Raji (cell line): ENCODE results near the gene EFCAB8.

Experiments
- POLR2A ChIP-seq: IDR thresholded peaks from 2 replicates; pipeline ENCODE4 v1.6.1; 2011; ENCODE audit warnings: low read depth, low read length, control low read depth; ENCODE audit not compliant: insufficient read depth

The EFCAB8 gene

GRCh38 chr20:32965581-32966373 is 107.1 kb downstream of the EFCAB8 start:
- no peak for TF ChIP-seq POLR2A

- TF ChIP-seq POLR2A = no peak
Observed at GRCh38 chr20:32966382-32966781, 107.7 kb downstream of the EFCAB8 start.

- TF ChIP-seq POLR2A = no peak
Observed at GRCh38 chr20:32966881-32967781, 108.4 kb downstream of the EFCAB8 start.

- TF ChIP-seq POLR2A = no peak
Observed at GRCh38 chr20:32967961-32968457, 109.3 kb downstream of the EFCAB8 start.

DNA sequence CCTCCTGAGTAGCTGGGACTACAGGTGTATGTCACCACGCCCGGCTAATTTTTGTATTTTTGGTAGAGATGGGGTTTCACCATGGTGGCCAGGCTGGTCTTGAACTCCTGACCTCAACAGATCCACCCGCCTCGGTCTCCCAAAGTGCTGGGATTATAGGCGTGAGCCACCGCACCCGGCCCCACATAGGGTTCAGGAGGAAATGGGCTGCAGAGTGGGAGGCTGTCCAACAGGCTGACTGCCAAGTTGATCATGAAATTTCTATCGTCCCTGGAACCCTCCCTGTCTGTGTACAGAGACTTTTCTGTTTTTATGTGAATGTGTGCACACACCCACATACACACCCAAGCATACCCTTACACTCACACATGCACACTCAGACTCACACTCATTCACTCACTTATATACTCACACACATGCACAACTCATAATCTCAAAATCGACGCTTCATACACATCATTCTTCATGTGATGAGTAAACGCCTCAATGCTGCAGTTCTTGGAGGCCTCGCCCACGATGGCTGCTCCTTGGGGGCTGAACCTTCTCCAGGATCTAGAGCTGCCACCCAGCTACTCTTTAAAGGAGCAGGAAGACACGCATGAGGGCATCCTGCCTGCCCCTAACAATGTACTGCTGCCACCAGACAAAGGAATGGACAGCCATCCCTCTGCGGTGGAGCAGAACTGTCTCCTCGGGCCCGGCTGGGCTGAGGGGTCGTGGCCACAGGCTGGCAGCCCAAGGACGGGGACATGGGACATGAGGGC is 109.9 kb downstream of the EFCAB8 start:
- no peak for TF ChIP-seq POLR2A

- TF ChIP-seq POLR2A = no peak
Observed at GRCh38 chr20:32969356-32970114, 110.8 kb downstream of the EFCAB8 start.

DNA sequence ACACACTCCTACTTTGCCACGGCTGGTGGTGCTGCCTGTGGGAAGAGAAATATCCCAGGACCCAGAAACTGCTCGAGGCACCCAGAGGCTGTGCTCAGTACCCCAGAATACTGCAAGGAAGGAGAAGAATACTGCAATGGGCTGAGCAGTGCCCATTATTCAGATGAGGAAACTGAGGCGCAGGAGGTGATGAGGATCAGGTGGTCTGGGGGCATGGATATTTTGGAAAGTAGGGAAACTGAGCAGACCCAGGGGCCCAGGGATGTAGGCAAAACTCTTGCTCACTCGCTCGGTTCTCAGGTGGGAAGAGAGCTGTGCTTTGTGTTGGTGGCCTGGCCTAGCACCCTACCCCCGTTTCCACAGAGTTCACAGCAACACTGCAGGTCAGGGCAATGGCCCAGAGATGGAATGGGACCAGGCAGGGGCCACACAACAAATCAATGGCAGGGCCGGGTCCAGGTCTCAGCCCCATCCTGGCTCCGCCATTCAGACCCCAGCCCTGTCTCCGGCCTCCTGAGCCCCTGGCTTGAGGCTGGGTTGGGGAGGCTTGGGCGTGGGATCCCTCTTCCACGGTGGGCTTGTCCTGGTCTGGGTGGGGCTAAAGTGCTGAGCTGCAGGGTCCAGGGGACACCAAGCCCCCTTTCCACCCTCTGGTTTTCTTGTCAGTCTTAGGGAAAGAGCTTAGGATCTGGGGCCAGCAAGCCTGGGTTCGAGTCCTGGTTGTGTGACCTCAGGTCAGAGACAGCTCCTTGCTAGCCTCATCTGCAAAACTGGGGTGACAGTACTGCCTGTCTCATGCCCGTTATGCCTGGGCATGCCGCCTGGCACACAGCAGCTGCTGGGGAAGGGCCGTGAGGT is 111.6 kb downstream of the EFCAB8 start:
- no peak for TF ChIP-seq POLR2A

GRCh38 chr20:32970973-32971300 is 112.2 kb downstream of the EFCAB8 start:
- TF ChIP-seq POLR2A = no peak

DNA sequence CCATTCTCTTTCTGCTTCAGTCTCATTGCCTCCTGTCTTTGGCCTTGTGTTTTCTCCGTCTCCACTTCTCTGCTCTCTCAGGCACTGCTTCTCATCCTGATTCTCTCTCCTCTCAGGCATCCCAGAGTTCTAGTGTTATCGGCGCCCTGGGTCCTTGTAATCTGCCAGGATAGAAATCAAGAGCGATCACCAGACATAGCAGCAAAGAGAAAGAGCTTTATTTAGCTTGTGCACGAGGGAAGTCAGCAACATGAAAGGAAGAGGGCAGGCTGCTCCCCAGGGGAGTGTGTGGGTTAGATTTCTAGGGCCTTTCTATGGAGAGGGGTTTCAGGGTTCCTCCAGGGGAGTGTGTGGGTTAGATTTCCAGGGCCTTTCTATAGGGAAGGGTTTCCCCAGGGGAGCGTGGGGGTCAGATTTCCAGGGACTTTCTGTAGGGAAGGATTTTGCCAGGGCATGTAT is 113.0 kb downstream of the EFCAB8 start:
- TF ChIP-seq POLR2A = no peak

GRCh38 chr20:32972181-32973076 is 113.7 kb downstream of the EFCAB8 start:
- TF ChIP-seq POLR2A = peak; percentile 51

- TF ChIP-seq POLR2A = no peak
Observed at GRCh38 chr20:32973077-32973717, 114.5 kb downstream of the EFCAB8 start.
